Psoas muscle (tissue), 8 donors: ENCODE measurements around the gene PFDN5. TPM values are rescaled to one million over a fixed set of nuclear protein-coding genes. Genes with fewer than 3 reads are reported as not detected.

ENCODE experiments used
- ATAC-seq, 4 donors: fragments of 200-7000 bp; cut with Tn5 transposase; one replicate each; pipeline ENCODE4 v1.9.1; 2020; ENCODE audit warnings: moderate library complexity in 3 of 4, mild to moderate bottlenecking in 2 of 4
- DNase-seq, 2 donors: peaks; one replicate each; pipeline ENCODE4 v3.0.0-alpha.2; 2020
- H3K27ac ChIP-seq: fragments of 200-600 bp; one replicate; pipeline ENCODE4 v1.8.0; 2022
- H3K27me3 ChIP-seq, 3 donors: fragments of 200-600 bp in 1 of 3; one replicate each; pipeline versions ENCODE4 v1.6.1 to v1.8.0; 2013 to 2022; ENCODE audit warnings: low read length in 2 of 3, mild to moderate bottlenecking in 2 of 3, moderate library complexity in 1 of 3; ENCODE audit not compliant: insufficient read depth in 3 of 3
- H3K36me3 ChIP-seq, 2 donors: fragments of 200-600 bp in 1 of 2; one replicate each; pipeline versions ENCODE4 v1.6.1 to v1.8.0; 2013 to 2022; ENCODE audit warnings: low read depth in 1 of 2, mild to moderate bottlenecking in 1 of 2, moderate library complexity in 1 of 2; ENCODE audit not compliant: insufficient read depth in 1 of 2
- H3K4me1 ChIP-seq: fragments of 200-600 bp; one replicate; pipeline ENCODE4 v1.8.0; 2022
- H3K4me3 ChIP-seq: fragments of 200-600 bp; one replicate; pipeline ENCODE4 v1.8.0; 2022; ENCODE audit warnings: mild to moderate bottlenecking
- H3K9me3 ChIP-seq: fragments of 200-600 bp; one replicate; pipeline ENCODE4 v1.8.0; 2022
- CTCF ChIP-seq: fragments of 200-600 bp; IDR thresholded peaks from one replicate; pipeline ENCODE4 v1.8.0; 2022; ENCODE audit warnings: antibody characterized with exemption
- WGBS, 3 donors: extraction: QIAGEN DNeasy Blood & Tissue Kit; methylation state at CpG; one replicate each; pipeline versions ENCODE4 v1.1.6 to v1.1.7; 2013; 5-methylcytosine and 5-hydroxymethylcytosine counted together
- intact Hi-C, 2 donors: fragments of 100-400 bp; cut with DNase I; formaldehyde crosslinking; loops; one replicate each; pipeline versions ENCODE4 v1.11.0 to v1.14.2; 2022
- polyA plus RNA-seq, 3 donors: library from polyadenylated mRNA; stranded (reverse); fragments of 200-250 nt; gene quantifications; one replicate each; pipeline ENCODE4 v1.2.3, GENCODE V29; 2013
- total RNA-seq, 4 donors: library from RNA; stranded (reverse); fragmentation: NEBNext Ultra II Directional in 2 of 4; extraction: Animal tissue kit (Norgen Biotek cat#: 25700) in 2 of 4; gene quantifications; one replicate each; pipeline versions ENCODE4 v1.2.1 to v1.2.4, GENCODE V29; 2021 to 2023
- donor health status: healthy with polysubstance abuse.
- donor health status: DM: no; HTN: no; CAD: no; lungs with moderate emphysema.
- donor health status: Bipolar disorder and iron deficiency.
- donor health status: healthy.
- donor health status: DM: yes; HTN: yes; CAD: no.
- donor health status: DM: no; HTN: no; CAD: no.
- donor health status: DM: no; HTN: no; CAD: no.
- donor health status: DM: yes; HTN: yes; CAD: no.

The PFDN5 gene
- total and polyA plus RNA-seq, 7 donors, result 239 to 603 (median 282) TPM

GRCh38 chr12:53286448-53286847, 8.9 kb upstream of the PFDN5 start:
- no peak for TF ChIP-seq CTCF
- Histone ChIP-seq H3K27me3 (no peaks in the 10 kb centered on the region), H3K4me3 (no peak overlapping the region), H3K4me1 (no peaks in the 10 kb centered on the region), H3K27ac (no peak overlapping the region), H3K9me3 (no peaks in the 10 kb centered on the region), H3K36me3 (no peaks in the 10 kb centered on the region)
- no peak for ATAC-seq
- 73 to 88% (median 81%) methylated on average over 9 of the region's 9 CpGs for WGBS, 3 donors
- intact Hi-C loops, result loop anchor here in 1 of 2 donors (2.0 kb wide), 1 partner anchor 74 kb away; no protein-coding TSS in a partner anchor
- DNase-seq, result no peak

- Histone ChIP-seq H3K27ac (no peak overlapping the region), H3K27me3 (no peaks in the 10 kb centered on the region), H3K9me3 (no peaks in the 10 kb centered on the region), H3K36me3 (no peaks in the 10 kb centered on the region), H3K4me1 (no peaks in the 10 kb centered on the region), H3K4me3 (no peak overlapping the region)
- DNase-seq, result peak; percentile 72 to 85
- intact Hi-C loops, result loop anchor here (1.0 to 2.0 kb wide), 2 partner anchors 74 to 75 kb away; no protein-coding TSS in a partner anchor
- ATAC-seq, result peak; percentile 80 to 95 (median 83)
- WGBS, 3 donors, result 79 to 84% (median 81%) methylated on average over 11 of the region's 11 CpGs
- peak; percentile 65 for TF ChIP-seq CTCF
Observed at GRCh38 chr12:53287741-53288216, 7.6 kb upstream of the PFDN5 start.

- Histone ChIP-seq H3K27ac (no peak overlapping the region), H3K27me3 (no peaks in the 10 kb centered on the region), H3K36me3 (no peaks in the 10 kb centered on the region), H3K9me3 (no peaks in the 10 kb centered on the region), H3K4me1 (no peaks in the 10 kb centered on the region), H3K4me3 (no peak overlapping the region)
- 86 to 95% (median 90%) methylated on average over 6 of the region's 6 CpGs for WGBS, 3 donors
- TF ChIP-seq CTCF, result no peak
- intact Hi-C loops, result no loop called here
- ATAC-seq (no peak), DNase-seq (no peak)
Observed at GRCh38 chr12:53288322-53288721, 7.0 kb upstream of the PFDN5 start.

- H3K4me1 ChIP-seq, result no peaks in the 10 kb centered on the region
- intact Hi-C loops, result loop anchor here in 1 of 2 donors (5.0 kb wide), 1 partner anchor 38 kb away; a partner anchor contains a TSS
- no peak for TF ChIP-seq CTCF
- H3K27ac ChIP-seq, result no peak overlapping the region
- 69 to 80% (median 73%) methylated on average over 4 of the region's 4 CpGs for WGBS, 3 donors
- H3K9me3 ChIP-seq, result no peaks in the 10 kb centered on the region
- ATAC-seq (no peak), DNase-seq (no peak)
- no peaks in the 10 kb centered on the region for H3K36me3 ChIP-seq
- H3K4me3 ChIP-seq, result no peak overlapping the region
- no peaks in the 10 kb centered on the region for H3K27me3 ChIP-seq
Observed at GRCh38 chr12:53289891-53290290, 5.5 kb upstream of the PFDN5 start.

GRCh38 chr12:53290661-53291060, 4.7 kb upstream of the PFDN5 start:
- ATAC-seq (no peak), DNase-seq (no peak)
- no peaks in the 10 kb centered on the region for H3K4me1 ChIP-seq
- WGBS, 3 donors, result 89 to 92% (median 91%) methylated on average over 9 of the region's 9 CpGs
- H3K27me3 ChIP-seq, result no peaks in the 10 kb centered on the region
- intact Hi-C loops, result loop anchor here in 1 of 2 donors (5.0 kb wide), 1 partner anchor 38 kb away; a partner anchor contains a TSS
- no peaks in the 10 kb centered on the region for H3K36me3 ChIP-seq
- no peak overlapping the region for H3K27ac ChIP-seq
- no peak overlapping the region for H3K4me3 ChIP-seq
- TF ChIP-seq CTCF, result no peak
- H3K9me3 ChIP-seq, result no peaks in the 10 kb centered on the region
